Measurements from ENCODE around the gene TOM1L2. TPM values are rescaled to one million over a fixed set of nuclear protein-coding genes. Genes with fewer than 3 reads are reported as not detected.
"Not testable (repeated sequence)": the region's sequence is repeated elsewhere in the genome, so short reads cannot be mapped to it uniquely, and the experiment has no call there.

The TOM1L2 gene
- total RNA-seq, 1 donor from 2014 or later: 27.1 TPM

GRCh38 chr17:17943281-17943984 is 28.8 kb downstream of the TOM1L2 start:
- no peak for DNase-seq

GRCh38 chr17:17942846-17943245 is 29.4 kb downstream of the TOM1L2 start:
- no peak for DNase-seq

GRCh38 chr17:17941015-17941414 is 31.2 kb downstream of the TOM1L2 start:
- no peak for DNase-seq

- no peak for DNase-seq
These were observed 31.7 kb downstream of the TOM1L2 start for GRCh38 chr17:17940441-17940911.

GRCh38 chr17:17939941-17940340 is 32.3 kb downstream of the TOM1L2 start:
- DNase-seq: not testable (repeated sequence)

GRCh38 chr17:17938388-17939107 is 33.7 kb downstream of the TOM1L2 start:
- DNase-seq: no peak

GRCh38 chr17:17937958-17938357 is 34.2 kb downstream of the TOM1L2 start:
- DNase-seq: no peak

- DNase-seq: no peak
These were observed 34.9 kb downstream of the TOM1L2 start for GRCh38 chr17:17937201-17937853.

GRCh38 chr17:17935321-17936271 is 36.6 kb downstream of the TOM1L2 start:
- no peak for DNase-seq

- DNase-seq: no peak
These were observed 37.4 kb downstream of the TOM1L2 start for GRCh38 chr17:17934806-17935205.

- DNase-seq: no peak
These were observed 38.0 kb downstream of the TOM1L2 start for GRCh38 chr17:17934214-17934613.

- DNase-seq: no peak
These were observed 38.4 kb downstream of the TOM1L2 start for GRCh38 chr17:17933775-17934174.

GRCh38 chr17:17931159-17931558 is 41.0 kb downstream of the TOM1L2 start:
- no peak for DNase-seq

- no peak for DNase-seq
These were observed 41.5 kb downstream of the TOM1L2 start for GRCh38 chr17:17930674-17931073.

GRCh38 chr17:17929655-17930380 is 42.4 kb downstream of the TOM1L2 start:
- no peak for DNase-seq

GRCh38 chr17:17928398-17929287 is 43.6 kb downstream of the TOM1L2 start:
- DNase-seq: no peak

GRCh38 chr17:17926840-17927449 is 45.3 kb downstream of the TOM1L2 start:
- DNase-seq: no peak

GRCh38 chr17:17926036-17926435 is 46.2 kb downstream of the TOM1L2 start:
- DNase-seq: no peak

- no peak for DNase-seq
These were observed 47.3 kb downstream of the TOM1L2 start for GRCh38 chr17:17924857-17925250.

Measured in skin of body (tissue), 2 donors.